ENCODE results near the gene TUSC2.
A peak's percentile ranks its signal among the peaks of the same experiment; 100 is the strongest.

Gene TUSC2

DNA sequence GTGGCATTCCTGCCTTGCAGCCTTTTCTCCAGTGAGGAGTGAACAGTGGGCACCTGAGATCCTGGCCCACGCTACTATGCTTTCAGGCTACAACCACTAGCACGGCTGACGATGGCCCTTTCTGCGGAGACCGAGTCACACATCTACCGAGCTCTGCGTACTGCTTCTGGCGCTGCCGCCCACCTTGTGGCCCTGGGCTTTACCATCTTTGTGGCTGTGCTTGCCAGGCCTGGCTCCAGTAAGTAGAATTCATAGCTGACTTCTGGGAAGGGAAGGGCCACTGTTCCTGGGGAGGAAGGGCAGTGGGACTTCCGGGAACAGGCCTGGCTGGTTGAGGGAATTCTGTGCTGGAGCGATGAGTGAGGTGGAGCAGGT, 23.3 kb upstream of the TUSC2 start:
- Histone ChIP-seq H3K36me3 (ENCODE audit: insufficient read depth, low read length) (peaks cover 16% of the 10 kb centered on the region; the same call in 1 of the 2 replicates), H3K27me3 (ENCODE audit: insufficient read depth, low read length, poor library complexity, severe bottlenecking) (no peaks in the 10 kb centered on the region), H3K9me2 (replicated peaks; ENCODE audit: low read depth, low read length) (no peaks in the 10 kb centered on the region), H2AFZ (ENCODE audit: low read length) (no peak overlapping the region), H3K4me3 (ENCODE audit: low read length, poor library complexity, severe bottlenecking) (peak overlapping the region; percentile 85), H4K20me1 (ENCODE audit: insufficient read depth, low read length, poor library complexity, severe bottlenecking) (peaks cover 19% of the 10 kb centered on the region), H3F3A (ENCODE audit: low read depth) (peaks cover 2% of the 10 kb centered on the region; the same call in 1 of the 2 replicates), H3K9me3 (ENCODE audit: insufficient read depth, low read depth, low read length) (no peaks in the 10 kb centered on the region), H3K4me2 (ENCODE audit: low read depth, low read length, poor library complexity, severe bottlenecking) (peak overlapping the region; percentile 98), H3K79me2 (ENCODE audit: insufficient read depth, low read length) (peaks cover 51% of the 10 kb centered on the region), H3K4me1 (ENCODE audit: insufficient read depth, low read length, poor library complexity, severe bottlenecking) (peaks cover 41% of the 10 kb centered on the region), H3K9ac (ENCODE audit: low read depth, low read length, poor library complexity, severe bottlenecking) (peak overlapping the region; percentile 91)
- TF ChIP-seq, protein P1, sequence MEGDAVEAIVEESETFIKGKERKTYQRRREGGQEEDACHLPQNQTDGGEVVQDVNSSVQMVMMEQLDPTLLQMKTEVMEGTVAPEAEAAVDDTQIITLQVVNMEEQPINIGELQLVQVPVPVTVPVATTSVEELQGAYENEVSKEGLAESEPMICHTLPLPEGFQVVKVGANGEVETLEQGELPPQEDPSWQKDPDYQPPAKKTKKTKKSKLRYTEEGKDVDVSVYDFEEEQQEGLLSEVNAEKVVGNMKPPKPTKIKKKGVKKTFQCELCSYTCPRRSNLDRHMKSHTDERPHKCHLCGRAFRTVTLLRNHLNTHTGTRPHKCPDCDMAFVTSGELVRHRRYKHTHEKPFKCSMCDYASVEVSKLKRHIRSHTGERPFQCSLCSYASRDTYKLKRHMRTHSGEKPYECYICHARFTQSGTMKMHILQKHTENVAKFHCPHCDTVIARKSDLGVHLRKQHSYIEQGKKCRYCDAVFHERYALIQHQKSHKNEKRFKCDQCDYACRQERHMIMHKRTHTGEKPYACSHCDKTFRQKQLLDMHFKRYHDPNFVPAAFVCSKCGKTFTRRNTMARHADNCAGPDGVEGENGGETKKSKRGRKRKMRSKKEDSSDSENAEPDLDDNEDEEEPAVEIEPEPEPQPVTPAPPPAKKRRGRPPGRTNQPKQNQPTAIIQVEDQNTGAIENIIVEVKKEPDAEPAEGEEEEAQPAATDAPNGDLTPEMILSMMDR (conservative IDR thresholded peaks at IDR 0.05; ENCODE audit: low read length), result no peak
- TF ChIP-seq EZH2phosphoT487 (IDR thresholded peaks at IDR 0.05; ENCODE audit: borderline replicate concordance), result no peak

DNA sequence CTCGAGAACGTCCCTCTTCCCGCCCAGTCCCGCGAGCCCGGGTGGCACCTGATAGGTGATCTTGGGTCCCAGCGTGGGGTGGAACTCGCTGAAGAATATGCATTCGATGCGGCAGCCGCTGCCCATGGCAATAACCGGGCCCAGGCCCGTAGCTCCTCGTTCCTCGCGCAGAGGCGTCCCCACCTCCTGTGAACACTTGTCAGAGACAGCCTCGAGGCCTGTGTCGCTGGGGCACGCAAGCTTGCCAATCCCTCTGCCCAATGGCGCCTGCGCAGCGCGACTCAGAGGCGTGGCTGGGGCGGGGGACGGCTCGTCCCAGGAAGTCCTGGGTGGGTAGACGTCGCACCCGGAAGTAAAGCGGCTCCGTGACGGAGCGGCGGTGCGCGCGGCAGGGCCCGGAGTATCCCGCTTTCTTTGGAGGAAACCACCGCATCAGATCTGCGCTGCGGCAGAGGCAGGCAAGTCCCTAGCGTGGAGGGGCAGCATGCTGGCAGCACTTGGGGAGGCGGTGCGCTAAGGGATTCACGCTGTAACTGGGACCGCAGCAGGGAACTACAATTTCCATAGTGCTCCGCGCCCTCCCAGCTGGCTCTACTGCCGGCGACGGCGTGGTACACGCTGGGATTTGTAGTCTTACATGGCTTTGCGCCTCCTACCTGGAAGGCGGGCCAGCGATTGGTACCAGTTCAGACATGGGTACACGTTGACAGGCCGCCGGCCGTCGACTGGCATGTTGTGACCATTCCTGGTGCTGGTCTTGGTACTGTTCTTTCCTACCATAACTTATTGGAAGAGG, 22.7 kb upstream of the TUSC2 start, which contains the start of the genes CYB561D2 and NPRL2:
TSS of gene CYB561D2 (plus strand) at position 336 of the 796 bp plus-strand sequence. CDS start 572 bp downstream, outside the sequence.
TSS of gene NPRL2 (minus strand) at position 249 of the 796 bp plus-strand sequence. CDS start at position 126, 123 bp downstream.
- Histone ChIP-seq H3K4me2 (ENCODE audit: low read depth, low read length, poor library complexity, severe bottlenecking) (peak within 1 kb of the TSS; percentile 98), H3K4me1 (ENCODE audit: insufficient read depth, low read length, poor library complexity, severe bottlenecking) (peaks cover 36% of the 10 kb centered on the region), H2AFZ (ENCODE audit: low read length) (peak within 1 kb of the TSS; percentile 61), H3F3A (ENCODE audit: low read depth) (peaks cover 2% of the 10 kb centered on the region; the same call in 1 of the 2 replicates), H3K9me3 (ENCODE audit: insufficient read depth, low read depth, low read length) (no peaks in the 10 kb centered on the region), H3K79me2 (ENCODE audit: insufficient read depth, low read length) (peaks cover 45% of the 10 kb centered on the region), H3K36me3 (ENCODE audit: insufficient read depth, low read length) (peaks cover 16% of the 10 kb centered on the region; the same call in 1 of the 2 replicates), H4K20me1 (ENCODE audit: insufficient read depth, low read length, poor library complexity, severe bottlenecking) (peaks cover 13% of the 10 kb centered on the region), H3K9ac (ENCODE audit: low read depth, low read length, poor library complexity, severe bottlenecking) (peak within 1 kb of the TSS; percentile 91), H3K27me3 (ENCODE audit: insufficient read depth, low read length, poor library complexity, severe bottlenecking) (no peaks in the 10 kb centered on the region), H3K4me3 (ENCODE audit: low read length, poor library complexity, severe bottlenecking) (peak within 1 kb of the TSS; percentile 85), H3K9me2 (replicated peaks; ENCODE audit: low read depth, low read length) (no peaks in the 10 kb centered on the region)
- TF ChIP-seq, protein P1 (conservative IDR thresholded peaks at IDR 0.05; ENCODE audit: low read length), result no peak
- no peak for TF ChIP-seq EZH2phosphoT487 (IDR thresholded peaks at IDR 0.05; ENCODE audit: borderline replicate concordance)

DNA sequence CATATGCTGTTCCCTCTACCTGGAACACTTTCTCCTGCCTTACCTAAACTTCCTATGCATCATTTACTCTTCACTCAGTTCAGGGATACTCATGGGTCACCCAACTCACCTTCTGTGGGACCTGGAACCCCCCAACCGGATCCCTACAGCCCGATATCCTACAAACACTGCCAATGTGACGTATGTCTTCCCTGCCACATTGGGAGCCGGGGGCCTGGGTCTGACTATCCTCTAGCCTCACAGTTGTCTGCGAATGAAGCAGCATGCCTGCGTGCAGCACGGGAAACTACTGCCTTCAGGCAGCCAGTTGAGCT, 22.1 kb upstream of the TUSC2 start:
- peak overlapping the region; percentile 91 for H3K9ac ChIP-seq (ENCODE audit: low read depth, low read length, poor library complexity, severe bottlenecking)
- peaks cover 33% of the 10 kb centered on the region for H3K4me1 ChIP-seq (ENCODE audit: insufficient read depth, low read length, poor library complexity, severe bottlenecking)
- peaks cover 2% of the 10 kb centered on the region; the same call in 1 of the 2 replicates for H3F3A ChIP-seq (ENCODE audit: low read depth)
- TF ChIP-seq, protein P1 (conservative IDR thresholded peaks at IDR 0.05; ENCODE audit: low read length), result no peak
- TF ChIP-seq EZH2phosphoT487 (IDR thresholded peaks at IDR 0.05; ENCODE audit: borderline replicate concordance), result no peak
- H3K79me2 ChIP-seq (ENCODE audit: insufficient read depth, low read length), result peaks cover 40% of the 10 kb centered on the region
- H3K27me3 ChIP-seq (ENCODE audit: insufficient read depth, low read length, poor library complexity, severe bottlenecking), result no peaks in the 10 kb centered on the region
- H4K20me1 ChIP-seq (ENCODE audit: insufficient read depth, low read length, poor library complexity, severe bottlenecking), result peaks cover 10% of the 10 kb centered on the region
- H3K4me2 ChIP-seq (ENCODE audit: low read depth, low read length, poor library complexity, severe bottlenecking), result peak overlapping the region; percentile 98
- H3K9me2 ChIP-seq (replicated peaks; ENCODE audit: low read depth, low read length), result no peaks in the 10 kb centered on the region
- H3K4me3 ChIP-seq (ENCODE audit: low read length, poor library complexity, severe bottlenecking), result peak overlapping the region; percentile 85
- peak overlapping the region; percentile 61 for H2AFZ ChIP-seq (ENCODE audit: low read length)
- H3K36me3 ChIP-seq (ENCODE audit: insufficient read depth, low read length), result peaks cover 15% of the 10 kb centered on the region; the same call in 1 of the 2 replicates
- no peaks in the 10 kb centered on the region for H3K9me3 ChIP-seq (ENCODE audit: insufficient read depth, low read depth, low read length)
